Frontal cortex (tissue), 4 donors: ENCODE data around the gene MAN2A2. TPM values are rescaled to one million over a fixed set of nuclear protein-coding genes. Genes with fewer than 3 reads are reported as not detected.
"Not testable (repeated sequence)": the region's sequence is repeated elsewhere in the genome, so short reads cannot be mapped to it uniquely, and the experiment has no call there.

Experiments used
- DNase-seq, 2 donors: peaks; one replicate each; pipeline ENCODE4 v3.0.0; 2012; ENCODE audit warnings: low spot score in 2 of 2
- FAIRE-seq: peaks from 2 replicates; lab custom pipeline; 2012; peaks lifted over from hg19 to GRCh38; lab: Jason Lieb, UNC
- total RNA-seq: library from RNA; depleted of rRNA; stranded (reverse); fragments of >200 nt; gene quantifications from one replicate; pipeline ENCODE4 v1.2.3, GENCODE V29; 2014
- donor health status: control.
- donor health status: control.
- donor health status: control.

Gene MAN2A2
- total RNA-seq, 1 donor from 2014 or later = 22.4 TPM

GRCh38 chr15:90870354-90871138 is 32.6 kb upstream of the MAN2A2 start:
- no peak for DNase-seq
- FAIRE-seq = no peak

- no peak for FAIRE-seq
- DNase-seq = no peak
These were observed 31.9 kb upstream of the MAN2A2 start for GRCh38 chr15:90871139-90871715.

- DNase-seq = peak in 1 of 2 donors; percentile 68
- no peak for FAIRE-seq
These were observed 31.2 kb upstream of the MAN2A2 start for GRCh38 chr15:90871716-90872485.

GRCh38 chr15:90872486-90873184 is 30.5 kb upstream of the MAN2A2 start:
- DNase-seq (peak in 1 of 2 donors; percentile 57), FAIRE-seq (no peak)

- DNase-seq = no peak
- FAIRE-seq = no peak
These were observed 29.6 kb upstream of the MAN2A2 start for GRCh38 chr15:90873488-90873997.

- DNase-seq = no peak
- FAIRE-seq = no peak
These were observed 29.0 kb upstream of the MAN2A2 start for GRCh38 chr15:90873998-90874605.

- FAIRE-seq, DNase-seq: not testable (repeated sequence)
These were observed 28.1 kb upstream of the MAN2A2 start for GRCh38 chr15:90874986-90875385.

- DNase-seq (no peak), FAIRE-seq (no peak)
These were observed 27.5 kb upstream of the MAN2A2 start for GRCh38 chr15:90875549-90875981.

- no peak for FAIRE-seq
These were observed 27.1 kb upstream of the MAN2A2 start for GRCh38 chr15:90876046-90876445.

GRCh38 chr15:90876512-90877170 is 26.5 kb upstream of the MAN2A2 start:
- FAIRE-seq (no peak), DNase-seq (no peak)

More at GRCh38 chr15:90876046-90876445, 27.1 kb upstream of the MAN2A2 start:
- DNase-seq = no peak

GRCh38 chr15:90877315-90877714 is 25.8 kb upstream of the MAN2A2 start:
- no peak for FAIRE-seq
- DNase-seq = no peak

GRCh38 chr15:90877996-90878395 is 25.1 kb upstream of the MAN2A2 start:
- FAIRE-seq = no peak
- no peak for DNase-seq

GRCh38 chr15:90878660-90879059 is 24.4 kb upstream of the MAN2A2 start:
- FAIRE-seq (no peak), DNase-seq (no peak)

GRCh38 chr15:90879730-90880366 is 23.3 kb upstream of the MAN2A2 start:
- FAIRE-seq (no peak), DNase-seq (no peak)

GRCh38 chr15:90880381-90881145 is 22.5 kb upstream of the MAN2A2 start:
- no peak for DNase-seq
- no peak for FAIRE-seq

- FAIRE-seq = no peak
- DNase-seq = no peak
These were observed 21.7 kb upstream of the MAN2A2 start for GRCh38 chr15:90881181-90881977.
